T-cell (primary cell): Measurements from ENCODE around the gene GRID1. TPM values are rescaled to one million over a fixed set of nuclear protein-coding genes. Genes with fewer than 3 reads are reported as not detected.

Source experiments
- ATAC-seq, 4 experiments: fragments of 200-7000 bp in 3 of 4; fragments of 150-1000 bp in 1 of 4; cut with Tn5 transposase; replicated peaks in 1 of 4; 1 replicate in 3 of 4; 2 replicates in 1 of 4; pipeline ENCODE4 v1.10.0; 2021; ENCODE audit warnings: moderate library complexity in 3 of 4, mild to moderate bottlenecking in 2 of 4, moderate number of reproducible peaks in 1 of 4
- CTCF ChIA-PET, 2 donors: fragments of 300-600 bp; sonication (Branson Sonifier 250); formaldehyde crosslinking; loops; one replicate each; lab custom pipeline; 2022; ENCODE audit warnings: antibody characterized with exemption in 2 of 2; lab: Charles Lee
- POLR2A ChIA-PET, 2 donors: fragments of 300-600 bp; sonication (Branson Sonifier 250); formaldehyde crosslinking; loops; one replicate each; lab custom pipeline; 2022; ENCODE audit warnings: antibody characterized with exemption in 2 of 2; lab: Charles Lee
- DNase-seq, 35 experiments: peaks; one replicate each; pipeline versions ENCODE4 v3.0.0 to v3.0.0-alpha.2; 2013 to 2023
- H3K27ac ChIP-seq: one replicate; pipeline ENCODE4 v1.5.1; 2013; ENCODE audit warnings: low read length
- H3K27me3 ChIP-seq, 2 experiments: replicated peaks in 1 of 2; 1 replicate in 1 of 2; 2 replicates in 1 of 2; pipeline versions ENCODE4 v1.6.1 to v1.7.0; 2013; ENCODE audit warnings: low read length in 1 of 2, mixed read lengths in 1 of 2; ENCODE audit not compliant: control insufficient read depth in 2 of 2, insufficient read depth in 2 of 2; ENCODE audit errors: extremely low read depth in 1 of 2
- H3K36me3 ChIP-seq, 2 donors: 1 replicate in 1 of 2; 2 replicates in 1 of 2; pipeline versions ENCODE4 v1.6.1 to v1.7.0; 2013; ENCODE audit warnings: low read length in 1 of 2; ENCODE audit not compliant: control insufficient read depth in 2 of 2, insufficient read depth in 1 of 2; ENCODE audit errors: extremely low read depth in 1 of 2
- H3K4me1 ChIP-seq, 2 experiments: 1 replicate in 1 of 2; 2 replicates in 1 of 2; pipeline versions ENCODE4 v1.6.1 to v1.7.0; 2013; ENCODE audit warnings: low read length in 2 of 2, mixed read lengths in 1 of 2; ENCODE audit not compliant: insufficient read depth in 2 of 2, control insufficient read depth in 1 of 2; ENCODE audit errors: extremely low read depth in 1 of 2
- H3K4me3 ChIP-seq, 2 donors: 1 replicate in 1 of 2; 2 replicates in 1 of 2; pipeline versions ENCODE4 v1.5.1 to v1.7.0; 2013; ENCODE audit warnings: mild to moderate bottlenecking in 2 of 2, low read length in 1 of 2, moderate library complexity in 1 of 2; ENCODE audit not compliant: control insufficient read depth in 1 of 2; ENCODE audit errors: extremely low read depth in 1 of 2
- H3K9me3 ChIP-seq: 2 replicates; pipeline ENCODE4 v1.7.0; 2013
- H3K27ac Mint-ChIP-seq, 2 donors: one replicate each; pipeline ENCODE4 v1.8.0; 2020 to 2021; ENCODE audit warnings: mild to moderate bottlenecking in 2 of 2, mixed read lengths in 2 of 2
- H3K27me3 Mint-ChIP-seq, 2 donors: one replicate each; pipeline ENCODE4 v1.8.0; 2021 to 2022; ENCODE audit warnings: mixed read lengths in 2 of 2
- H3K36me3 Mint-ChIP-seq: one replicate; pipeline ENCODE4 v1.8.0; 2021; ENCODE audit warnings: mixed read lengths
- H3K4me1 Mint-ChIP-seq, 3 donors: one replicate each; pipeline ENCODE4 v1.8.0; 2020 to 2022; ENCODE audit warnings: mixed read lengths in 3 of 3, mild to moderate bottlenecking in 1 of 3
- H3K4me3 Mint-ChIP-seq, 3 donors: one replicate each; pipeline ENCODE4 v1.8.0; 2020 to 2022; ENCODE audit warnings: mild to moderate bottlenecking in 3 of 3, mixed read lengths in 3 of 3, moderate library complexity in 3 of 3
- H3K9me3 Mint-ChIP-seq, 3 donors: one replicate each; pipeline ENCODE4 v1.8.0; 2020 to 2022; ENCODE audit warnings: mixed read lengths in 3 of 3
- WGBS: methylation state at CpG from one replicate; pipeline ENCODE4 v1.1.5; 2013; ENCODE audit warnings: missing lambda C conversion rate; ENCODE audit not compliant: insufficient coverage; 5-methylcytosine and 5-hydroxymethylcytosine counted together
- total RNA-seq, 35 experiments: library from RNA in 6 of 35; stranded (reverse) in 6 of 35; fragments of 120-200 nt in 1 of 35; gene quantifications; one replicate each; pipeline versions ENCODE4 v1.2.1 to v1.2.4 and lab custom pipeline; 2013 to 2026

The GRID1 gene
- total RNA-seq, 5 donors from 2014 or later (not counting 1 experiment from before 2014, with no cell fraction given) = 0.68 TPM; not detected in 4

DNA sequence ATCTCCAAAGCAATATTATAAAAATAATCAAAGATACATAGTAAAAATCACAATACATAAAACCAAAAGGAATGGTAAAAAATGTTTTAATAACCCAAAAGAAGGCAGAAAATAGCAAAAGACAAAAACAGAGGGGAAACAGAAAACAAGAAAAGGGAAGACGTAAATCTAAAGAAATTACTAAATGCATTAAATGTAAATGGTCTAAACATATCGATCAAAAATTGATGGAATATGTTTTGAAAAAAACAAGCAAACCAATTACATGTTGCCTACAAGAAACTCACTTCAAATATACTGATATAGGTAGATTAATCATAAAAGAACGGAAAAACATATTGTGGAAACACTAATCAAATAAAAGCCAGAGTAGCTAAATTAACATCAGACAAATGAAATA lies 369.1 kb downstream of the GRID1 start:
- WGBS = no CpG with 5 or more reads among the region's 3 CpGs
- DNase-seq (no peak), ATAC-seq (no peak)
- Mint-ChIP-seq H3K27me3 (peaks cover 20% of the 10 kb centered on the region in 2 donors), H3K4me3 (no peak overlapping the region), H3K36me3 (no peaks in the 10 kb centered on the region), H3K27ac (no peak overlapping the region), H3K4me1 (no peaks in the 10 kb centered on the region), H3K9me3 (no peaks in the 10 kb centered on the region)
- H3K9me3 ChIP-seq = no peaks in the 10 kb centered on the region
- ChIA-PET CTCF (no interaction called here), POLR2A (no interaction called here)
- no peak overlapping the region for H3K4me3 ChIP-seq
- H3K36me3 ChIP-seq = no peaks in the 10 kb centered on the region
- H3K27ac ChIP-seq = no peak overlapping the region
- H3K27me3 ChIP-seq = peaks cover 0 to 6% of the 10 kb centered on the region in 2 experiments
- H3K4me1 ChIP-seq = no peaks in the 10 kb centered on the region

DNA sequence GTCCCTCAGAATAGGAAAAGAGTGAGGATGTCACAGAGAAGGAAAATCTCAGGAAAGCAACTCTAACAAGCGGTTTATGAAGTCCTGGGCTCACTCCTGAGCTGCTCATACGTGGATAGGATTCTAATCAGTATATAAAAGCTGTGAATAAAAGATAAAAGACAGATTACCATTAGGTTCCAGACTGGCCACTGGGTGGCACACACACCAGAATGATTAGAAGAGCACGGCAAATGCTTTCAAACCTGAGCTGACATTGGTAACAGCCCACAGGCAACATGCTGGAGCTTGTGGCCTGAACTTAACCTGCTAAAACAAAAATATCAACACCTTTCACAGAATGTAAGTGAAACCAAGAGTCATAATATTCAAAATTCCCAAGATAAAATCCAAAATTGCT lies 370.8 kb downstream of the GRID1 start:
- POLR2A ChIA-PET = no interaction called here
- H3K27ac Mint-ChIP-seq = no peak overlapping the region
- Histone ChIP-seq H3K36me3 (no peaks in the 10 kb centered on the region), H3K4me3 (no peak overlapping the region), H3K27me3 (peaks cover 0 to 10% of the 10 kb centered on the region in 2 experiments), H3K9me3 (no peaks in the 10 kb centered on the region), H3K27ac (no peak overlapping the region), H3K4me1 (no peaks in the 10 kb centered on the region)
- CTCF ChIA-PET = interaction anchor here (0.6 to 1.6 kb wide), 2 partner anchors 181 to 380 kb away, joined by 3 to 4 read pairs; no protein-coding TSS in a partner anchor
- no peaks in the 10 kb centered on the region for H3K36me3 Mint-ChIP-seq
- peaks cover 16 to 20% of the 10 kb centered on the region in 2 donors for H3K27me3 Mint-ChIP-seq
- 11% methylated on average over 1 of the region's 3 CpGs for WGBS
- H3K4me1 Mint-ChIP-seq = no peaks in the 10 kb centered on the region
- H3K4me3 Mint-ChIP-seq = no peak overlapping the region
- no peaks in the 10 kb centered on the region for H3K9me3 Mint-ChIP-seq
- ATAC-seq = no peak
- DNase-seq = peak in 4 of 35 experiments; percentile 4 to 34 (median 8)

DNA sequence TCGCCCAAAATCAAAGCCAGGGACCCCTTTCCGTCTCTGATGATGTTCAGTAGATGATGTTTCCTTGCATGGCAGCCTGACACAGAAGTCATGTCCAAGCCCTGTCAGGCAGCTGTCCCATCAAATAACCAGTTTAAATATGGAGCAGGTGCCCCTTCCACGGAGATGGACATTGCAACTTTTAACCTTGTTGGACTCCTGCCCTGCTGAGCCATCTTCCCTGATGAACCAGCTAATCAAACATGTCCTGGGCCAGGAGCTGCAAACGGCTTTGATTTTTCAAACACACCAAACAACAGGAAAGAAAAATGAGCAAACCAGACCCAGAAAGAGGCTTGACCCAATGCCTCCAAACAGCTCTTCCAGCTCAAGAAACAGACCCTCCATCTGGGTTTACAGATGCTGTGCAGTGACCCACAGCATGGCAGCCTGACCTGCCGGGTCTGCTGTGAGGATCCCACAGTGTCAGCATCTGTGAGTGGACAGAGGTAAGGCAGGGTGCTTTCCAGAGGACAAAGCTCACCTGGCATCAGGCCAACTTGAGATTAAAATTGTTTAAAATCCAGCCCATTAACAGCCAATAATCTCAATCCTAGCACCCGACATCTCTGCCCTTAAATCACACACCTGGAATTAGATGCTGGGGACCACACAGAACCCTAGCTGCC lies 372.6 kb downstream of the GRID1 start:
- CTCF ChIA-PET = no interaction called here
- no peaks in the 10 kb centered on the region for H3K4me1 Mint-ChIP-seq

DNA sequence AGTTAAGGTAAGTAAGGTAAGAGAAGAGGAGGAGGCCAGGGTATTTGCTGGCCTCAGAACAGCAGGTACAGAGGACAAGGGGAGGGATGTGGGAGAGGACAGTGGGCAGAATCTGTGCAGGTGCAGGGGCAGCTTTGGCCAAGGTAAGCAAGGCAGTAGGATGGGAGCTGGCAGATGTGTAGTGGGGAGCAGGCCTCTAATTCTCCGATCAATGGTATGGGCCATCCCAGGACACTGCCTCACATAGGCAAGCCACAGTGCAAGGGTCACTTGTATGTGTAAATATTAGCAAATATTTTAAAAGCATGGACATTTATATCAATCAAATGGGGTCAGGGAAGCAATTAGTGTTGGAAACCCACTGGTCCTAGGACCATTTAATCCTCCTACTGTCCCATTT lies 373.5 kb downstream of the GRID1 start:
- Histone ChIP-seq H3K9me3 (no peaks in the 10 kb centered on the region), H3K36me3 (no peaks in the 10 kb centered on the region), H3K27ac (no peak overlapping the region), H3K4me1 (no peaks in the 10 kb centered on the region), H3K4me3 (no peak overlapping the region), H3K27me3 (peaks cover 0 to 17% of the 10 kb centered on the region in 2 experiments)
- no peak overlapping the region for H3K27ac Mint-ChIP-seq
- H3K4me3 Mint-ChIP-seq = no peak overlapping the region
- H3K36me3 Mint-ChIP-seq = no peaks in the 10 kb centered on the region
- WGBS = no CpG with 5 or more reads among the region's 1 CpG
- ATAC-seq (no peak), DNase-seq (no peak)
- POLR2A ChIA-PET = no interaction called here
- peaks cover 21 to 23% of the 10 kb centered on the region in 2 donors for H3K27me3 Mint-ChIP-seq
- CTCF ChIA-PET = no interaction called here
- H3K4me1 Mint-ChIP-seq = no peaks in the 10 kb centered on the region
- H3K9me3 Mint-ChIP-seq = no peaks in the 10 kb centered on the region

More for the DNA sequence above, 372.6 kb downstream of the GRID1 start:
- Histone ChIP-seq H3K27me3 (peaks cover 0 to 11% of the 10 kb centered on the region in 2 experiments), H3K27ac (no peak overlapping the region), H3K4me1 (no peaks in the 10 kb centered on the region), H3K4me3 (no peak overlapping the region), H3K36me3 (no peaks in the 10 kb centered on the region), H3K9me3 (no peaks in the 10 kb centered on the region)
- Mint-ChIP-seq H3K9me3 (no peaks in the 10 kb centered on the region), H3K27me3 (peaks cover 17 to 20% of the 10 kb centered on the region in 2 donors), H3K27ac (no peak overlapping the region), H3K36me3 (no peaks in the 10 kb centered on the region), H3K4me3 (no peak overlapping the region)
- DNase-seq (no peak), ATAC-seq (no peak)
- WGBS = 81% methylated on average over 4 of the region's 6 CpGs
- POLR2A ChIA-PET = no interaction called here

DNA sequence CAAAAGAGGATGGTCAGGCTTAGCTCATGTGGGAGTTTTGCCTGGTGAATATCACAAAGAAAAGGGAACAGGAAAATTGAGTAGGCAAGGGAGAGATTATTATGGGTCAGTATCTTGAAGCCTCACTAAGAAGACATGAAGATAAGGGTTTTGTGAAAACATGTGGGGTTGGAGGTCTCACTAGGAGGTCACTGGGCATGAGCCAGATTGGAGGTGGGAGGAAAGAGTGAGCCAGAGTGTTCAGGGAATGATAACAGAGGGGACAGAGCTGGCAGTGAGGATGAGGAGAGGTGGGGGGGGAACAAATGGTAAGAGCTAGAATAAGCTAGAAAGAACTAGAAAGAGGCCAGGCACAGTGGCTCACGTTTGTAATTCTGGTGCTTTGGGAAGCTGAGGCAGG lies 374.3 kb downstream of the GRID1 start:
- H3K4me1 ChIP-seq = no peaks in the 10 kb centered on the region
- H3K36me3 Mint-ChIP-seq = no peaks in the 10 kb centered on the region
- no peaks in the 10 kb centered on the region for H3K4me1 Mint-ChIP-seq
- no CpG with 5 or more reads among the region's 1 CpG for WGBS
- H3K4me3 ChIP-seq = no peak overlapping the region
- ATAC-seq = no peak
- H3K36me3 ChIP-seq = no peaks in the 10 kb centered on the region
- no peak for DNase-seq
- H3K27me3 ChIP-seq = peaks cover 0 to 19% of the 10 kb centered on the region in 2 experiments
- H3K9me3 ChIP-seq = no peaks in the 10 kb centered on the region
- CTCF ChIA-PET = no interaction called here
- no peak overlapping the region for H3K27ac ChIP-seq
- H3K27me3 Mint-ChIP-seq = peaks cover 24 to 25% of the 10 kb centered on the region in 2 donors
- no peak overlapping the region for H3K27ac Mint-ChIP-seq
- POLR2A ChIA-PET = no interaction called here
- H3K4me3 Mint-ChIP-seq = no peak overlapping the region
- H3K9me3 Mint-ChIP-seq = no peaks in the 10 kb centered on the region

DNA sequence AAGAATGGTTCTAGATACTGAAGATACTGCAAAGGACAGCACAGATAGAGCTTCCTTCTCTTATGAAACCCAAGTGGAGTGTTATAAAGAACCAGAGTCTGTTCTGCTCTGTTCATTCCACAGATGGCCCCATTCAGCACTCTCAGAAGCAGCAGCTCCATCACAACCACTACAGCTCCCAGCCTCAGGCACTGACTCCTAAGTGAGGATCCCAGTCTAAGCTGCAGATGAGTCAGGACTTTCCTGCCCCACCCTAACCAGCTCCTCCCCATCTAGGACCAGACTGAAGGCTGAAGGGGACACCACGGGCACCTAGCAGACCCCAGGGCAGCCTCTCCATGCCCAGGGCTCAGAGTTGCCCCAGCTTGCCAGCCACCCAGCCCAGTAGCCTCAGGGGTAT lies 379.8 kb downstream of the GRID1 start:
- POLR2A ChIA-PET = interaction anchor here in 1 of 2 donors (0.5 kb wide), 1 partner anchor 523 kb away, joined by 5 read pairs; no protein-coding TSS in a partner anchor
- DNase-seq = no peak
- Histone ChIP-seq H3K4me3 (no peak overlapping the region), H3K27ac (no peak overlapping the region), H3K36me3 (no peaks in the 10 kb centered on the region), H3K4me1 (no peaks in the 10 kb centered on the region), H3K9me3 (no peaks in the 10 kb centered on the region), H3K27me3 (peaks cover 0 to 30% of the 10 kb centered on the region in 2 experiments)
- no peak for ATAC-seq
- Mint-ChIP-seq H3K9me3 (no peaks in the 10 kb centered on the region), H3K4me1 (no peaks in the 10 kb centered on the region), H3K27ac (no peak overlapping the region), H3K4me3 (no peak overlapping the region), H3K27me3 (peaks cover 15 to 17% of the 10 kb centered on the region in 2 donors), H3K36me3 (no peaks in the 10 kb centered on the region)
- WGBS = 55% methylated on average over 1 of the region's 1 CpG
- CTCF ChIA-PET = no interaction called here
